ENCODE measurements around the gene YWHAG.

Gene YWHAG

DNA sequence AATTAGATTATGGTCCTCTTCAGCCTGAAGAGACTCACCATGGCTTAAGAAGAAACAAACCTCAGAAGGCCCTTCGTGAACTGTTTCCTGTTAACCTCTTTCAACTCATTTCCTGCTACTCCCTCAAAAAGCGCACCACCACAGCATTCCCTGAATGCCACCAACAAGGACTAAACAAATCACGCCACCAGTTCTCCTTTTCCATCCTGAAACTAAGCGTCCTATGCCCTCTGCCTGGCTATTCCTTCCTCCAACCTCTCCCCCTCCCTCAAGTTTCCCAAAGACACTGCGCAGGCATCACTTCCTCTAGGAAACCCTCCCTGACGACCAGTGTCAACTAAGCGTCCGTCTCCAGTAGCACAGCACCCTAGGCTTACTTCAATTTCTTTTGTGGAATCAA lies 12.0 kb downstream of the YWHAG start (continued):
- TF ChIP-seq CSRNP3 (CRISPR knock-in tag; IDR thresholded peaks at IDR 0.05) (no peak), TOX (CRISPR knock-in tag; IDR thresholded peaks at IDR 0.05; ENCODE audit: borderline replicate concordance) (no peak), ZFP3 (CRISPR knock-in tag; IDR thresholded peaks at IDR 0.05) (no peak), RARB (CRISPR knock-in tag; IDR thresholded peaks at IDR 0.05) (no peak), ARNTL (CRISPR knock-in tag; IDR thresholded peaks at IDR 0.05; ENCODE audit: borderline replicate concordance, low read depth) (no peak)

- TF ChIP-seq ARNTL (CRISPR knock-in tag; IDR thresholded peaks at IDR 0.05; ENCODE audit: borderline replicate concordance, low read depth) (no peak), CSRNP3 (CRISPR knock-in tag; IDR thresholded peaks at IDR 0.05) (no peak), ZNF70 (CRISPR knock-in tag; IDR thresholded peaks at IDR 0.05) (no peak), RARB (CRISPR knock-in tag; IDR thresholded peaks at IDR 0.05) (no peak), PATZ1 (CRISPR knock-in tag; IDR thresholded peaks at IDR 0.05; ENCODE audit: borderline replicate concordance) (no peak), GLIS3 (CRISPR knock-in tag; IDR thresholded peaks at IDR 0.05) (no peak), ESRRG (CRISPR knock-in tag; IDR thresholded peaks at IDR 0.05) (no peak), ISL1 (CRISPR knock-in tag; IDR thresholded peaks at IDR 0.05) (no peak), ZNF8 (CRISPR knock-in tag; IDR thresholded peaks at IDR 0.05) (no peak), SNAI2 (CRISPR knock-in tag; IDR thresholded peaks at IDR 0.05) (no peak), ZFP3 (CRISPR knock-in tag; IDR thresholded peaks at IDR 0.05) (no peak), CSDC2 (CRISPR knock-in tag; IDR thresholded peaks at IDR 0.05) (no peak), OSR1 (CRISPR knock-in tag; IDR thresholded peaks at IDR 0.05) (no peak), ZFP30 (CRISPR knock-in tag; IDR thresholded peaks at IDR 0.05) (no peak)
- ATAC-seq: no peak
Observed at GRCh38 chr7:76346097-76346496, 12.7 kb downstream of the YWHAG start.

DNA sequence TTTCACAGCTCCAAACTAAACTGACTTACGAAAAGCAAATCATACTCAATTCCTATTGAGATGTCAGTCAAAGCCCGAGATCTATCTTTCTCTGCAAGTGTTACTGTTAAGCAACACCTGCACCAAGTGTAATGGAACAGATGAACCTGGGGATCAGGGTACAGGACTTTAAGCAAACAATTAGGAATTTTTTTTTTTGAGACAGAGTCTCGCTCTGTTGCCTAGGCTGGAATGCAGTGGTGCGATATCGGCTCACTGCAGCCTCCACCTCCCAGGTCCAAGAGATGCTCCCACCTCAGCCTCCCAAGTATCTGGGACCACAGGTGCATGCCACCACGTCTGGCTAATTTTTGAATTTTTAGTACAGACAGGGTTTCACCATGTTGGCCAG lies 14.9 kb downstream of the YWHAG start:
- ATAC-seq: no peak
- TF ChIP-seq POU6F1 (CRISPR knock-in tag; IDR thresholded peaks at IDR 0.05; ENCODE audit: borderline replicate concordance, low read depth) (no peak), ZC3H10 (CRISPR knock-in tag; IDR thresholded peaks at IDR 0.05) (no peak), ZNF565 (CRISPR knock-in tag; conservative IDR thresholded peaks at IDR 0.05; ENCODE audit: low read depth) (no peak)

- no peak for ATAC-seq
- TF ChIP-seq ARNTL (CRISPR knock-in tag; IDR thresholded peaks at IDR 0.05; ENCODE audit: borderline replicate concordance, low read depth) (no peak), GLIS3 (CRISPR knock-in tag; IDR thresholded peaks at IDR 0.05) (no peak), ZNF565 (CRISPR knock-in tag; conservative IDR thresholded peaks at IDR 0.05; ENCODE audit: low read depth) (no peak), CSDC2 (CRISPR knock-in tag; IDR thresholded peaks at IDR 0.05) (no peak), TOX (CRISPR knock-in tag; IDR thresholded peaks at IDR 0.05; ENCODE audit: borderline replicate concordance) (no peak), ZFP3 (CRISPR knock-in tag; IDR thresholded peaks at IDR 0.05) (no peak), PATZ1 (CRISPR knock-in tag; IDR thresholded peaks at IDR 0.05; ENCODE audit: borderline replicate concordance) (no peak), CREB5 (CRISPR knock-in tag; IDR thresholded peaks at IDR 0.05; ENCODE audit: low read depth) (no peak), ESRRG (CRISPR knock-in tag; IDR thresholded peaks at IDR 0.05) (no peak), ZNF8 (CRISPR knock-in tag; IDR thresholded peaks at IDR 0.05) (no peak), RARB (CRISPR knock-in tag; IDR thresholded peaks at IDR 0.05) (no peak), BACH2 (CRISPR knock-in tag; IDR thresholded peaks at IDR 0.05; ENCODE audit: borderline replicate concordance) (no peak), TSHZ2 (CRISPR knock-in tag; IDR thresholded peaks at IDR 0.05) (no peak), OSR1 (CRISPR knock-in tag; IDR thresholded peaks at IDR 0.05) (no peak)
Observed at GRCh38 chr7:76343294-76343930, 15.4 kb downstream of the YWHAG start.

All from SK-N-SH treated with all-trans-retinoic acid at 6 μM for 48 hours (cell line).